Endodermal cell (in vitro differentiated cells): ENCODE measurements around the gene EML2. TPM values are rescaled to one million over a fixed set of nuclear protein-coding genes. Genes with fewer than 3 reads are reported as not detected.

Source experiments
- DNase-seq: peaks from one replicate; pipeline ENCODE4 v3.0.0-alpha.2; 2017
- H3K27ac ChIP-seq: 2 replicates; pipeline ENCODE4 v1.5.1; 2013; ENCODE audit warnings: mild to moderate bottlenecking, low read depth, low read length, moderate library complexity
- H3K27me3 ChIP-seq: 2 replicates; pipeline ENCODE4 v1.6.1; 2013; ENCODE audit warnings: mild to moderate bottlenecking, low read length, moderate library complexity; ENCODE audit not compliant: insufficient read depth, control insufficient read depth, poor library complexity, severe bottlenecking
- H3K36me3 ChIP-seq: 2 replicates; pipeline ENCODE4 v1.7.0; 2013; ENCODE audit warnings: mild to moderate bottlenecking, low read length, moderate library complexity; ENCODE audit not compliant: control insufficient read depth, insufficient read depth
- H3K4me1 ChIP-seq: one replicate; pipeline ENCODE4 v1.7.0; 2013; ENCODE audit warnings: low read length; ENCODE audit not compliant: control insufficient read depth, insufficient read depth
- H3K4me3 ChIP-seq: 2 replicates; pipeline ENCODE4 v1.5.1; 2013; ENCODE audit warnings: mild to moderate bottlenecking, low read length, moderate library complexity
- H3K9ac ChIP-seq: 2 replicates; pipeline ENCODE4 v1.6.1; 2013; ENCODE audit warnings: mild to moderate bottlenecking, low read length, moderate library complexity; ENCODE audit not compliant: poor library complexity, severe bottlenecking; ENCODE audit errors: extremely low read depth
- H3K9me3 ChIP-seq: 2 replicates; pipeline ENCODE4 v1.6.1; 2013; ENCODE audit warnings: mild to moderate bottlenecking, low read length, moderate library complexity; ENCODE audit not compliant: control insufficient read depth
- H3K27ac Mint-ChIP-seq: 2 replicates; pipeline ENCODE4 v1.8.0; 2020; ENCODE audit warnings: mixed read lengths
- H3K27me3 Mint-ChIP-seq: 2 replicates; pipeline ENCODE4 v1.8.0; 2021; ENCODE audit warnings: mild to moderate bottlenecking, mixed read lengths; ENCODE audit not compliant: insufficient read depth
- H3K36me3 Mint-ChIP-seq: 2 replicates; pipeline ENCODE4 v1.8.0; 2020; ENCODE audit warnings: low read depth, mixed read lengths
- H3K4me1 Mint-ChIP-seq: 2 replicates; pipeline ENCODE4 v1.8.0; 2020; ENCODE audit warnings: mixed read lengths
- H3K4me3 Mint-ChIP-seq: 2 replicates; pipeline ENCODE4 v1.8.0; 2020; ENCODE audit warnings: mild to moderate bottlenecking, moderate library complexity, mixed read lengths
- H3K9me3 Mint-ChIP-seq: 2 replicates; pipeline ENCODE4 v1.8.0; 2020; ENCODE audit warnings: mild to moderate bottlenecking, mixed read lengths
- CTCF ChIP-seq: fragments of 200-600 bp; sonication (generic); conservative IDR thresholded peaks from 2 replicates; pipeline ENCODE4 v1.5.0; 2021; ENCODE audit warnings: antibody characterized with exemption, mild to moderate bottlenecking
- WGBS, 2 experiments: methylation state at CpG; one replicate each; pipeline versions ENCODE4 v1.1.5 to v1.1.7; 2013; ENCODE audit warnings: missing lambda C conversion rate in 2 of 2, mixed read lengths in 1 of 2; ENCODE audit not compliant: insufficient coverage in 1 of 2, insufficient read length in 1 of 2; 5-methylcytosine and 5-hydroxymethylcytosine counted together
- total RNA-seq, 2 donors: library from RNA; stranded (reverse); fragmentation: NEBNext Ultra II Directional in 1 of 2; extraction: Animal tissue kit (Norgen Biotek cat#: 25700) in 1 of 2; gene quantifications; 2 replicates in 1 of 2; 3 replicates in 1 of 2; pipeline ENCODE4 v1.2.1, GENCODE V29; 2021

The EML2 gene
- total RNA-seq, 2 donors from 2014 or later = 42.9 to 79.3 TPM

DNA sequence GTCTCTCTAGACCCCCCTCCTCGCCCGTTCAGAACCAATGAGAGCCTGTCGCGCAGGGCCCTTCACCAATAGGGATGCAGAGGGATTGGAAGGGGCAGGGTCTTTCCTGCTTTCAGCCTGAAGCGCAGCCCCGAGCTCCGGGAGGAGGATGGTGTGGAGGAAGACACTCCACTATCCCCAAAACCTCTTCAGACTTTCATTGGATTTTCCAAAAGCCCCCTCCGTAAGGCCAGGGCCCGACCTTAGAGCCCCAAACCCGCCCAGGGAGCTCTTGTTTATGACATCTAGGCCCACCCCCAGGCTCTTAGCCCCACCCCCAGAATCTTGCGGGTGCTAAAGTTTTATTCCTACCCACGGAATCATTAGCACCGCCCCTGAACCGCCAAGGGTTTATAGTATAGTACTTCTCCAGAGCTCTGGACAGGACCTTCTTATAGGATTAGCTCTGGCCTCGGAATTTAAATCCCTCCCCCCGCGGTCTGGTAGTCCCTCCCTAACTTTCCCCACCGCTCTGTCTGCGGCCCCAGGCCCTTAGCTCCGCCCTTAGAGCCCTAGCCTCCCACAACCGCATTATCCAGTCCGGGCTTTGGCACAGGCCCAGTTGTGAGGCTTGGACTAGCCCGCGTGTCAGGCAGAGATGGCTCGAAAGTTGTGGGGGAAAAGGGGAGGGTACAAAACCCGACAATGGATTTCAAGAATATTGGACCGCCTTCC, 6.6 kb upstream of the EML2 start:
- no peaks in the 10 kb centered on the region for H3K27me3 ChIP-seq
- H3K9ac ChIP-seq = no peak overlapping the region
- no peaks in the 10 kb centered on the region for H3K36me3 Mint-ChIP-seq
- no peaks in the 10 kb centered on the region for H3K9me3 ChIP-seq
- H3K4me3 ChIP-seq = peak overlapping the region; percentile 45
- peaks cover 8% of the 10 kb centered on the region for H3K27me3 Mint-ChIP-seq
- H3K27ac ChIP-seq = no peak overlapping the region
- no peak overlapping the region for H3K27ac Mint-ChIP-seq
- peaks cover 15% of the 10 kb centered on the region for H3K9me3 Mint-ChIP-seq
- H3K4me3 Mint-ChIP-seq = peak overlapping the region; percentile 48
- WGBS, 2 experiments = 45 to 68% methylated on average over 20 to 24 of the region's 27 CpGs
- H3K36me3 ChIP-seq = no peaks in the 10 kb centered on the region
- H3K4me1 Mint-ChIP-seq = peaks cover 9% of the 10 kb centered on the region
- DNase-seq = peak; percentile 94
- no peaks in the 10 kb centered on the region for H3K4me1 ChIP-seq
- TF ChIP-seq CTCF = no peak

DNA sequence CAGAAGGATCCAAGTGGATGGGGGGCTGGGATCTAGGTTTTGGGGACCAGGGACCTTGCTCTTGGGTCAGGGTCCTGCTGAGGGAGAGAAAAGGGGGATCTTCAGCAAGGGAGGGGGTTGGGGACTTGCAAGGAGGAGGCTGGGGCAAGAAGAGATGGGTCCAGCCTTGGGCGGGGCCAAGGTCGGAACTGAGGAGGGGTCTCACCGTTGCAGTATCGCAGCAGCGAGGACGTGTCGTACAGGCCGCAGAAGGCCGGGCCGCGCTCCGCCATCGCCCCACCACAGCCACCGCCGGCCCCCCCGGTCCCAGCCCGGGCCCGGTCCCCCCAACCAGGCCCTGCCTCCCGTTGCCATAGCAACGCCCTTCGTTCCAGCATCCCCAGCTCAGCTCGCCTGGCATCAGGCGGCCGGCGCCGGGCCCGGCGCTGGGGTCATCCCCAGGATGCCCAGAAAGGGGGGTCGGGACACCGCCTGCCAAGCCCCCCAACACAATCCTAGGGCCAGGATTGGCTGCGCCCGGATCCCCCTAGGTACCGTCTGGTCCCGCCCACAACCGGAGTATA, 6.0 kb upstream of the EML2 start:
- no peaks in the 10 kb centered on the region for H3K9me3 ChIP-seq
- no peaks in the 10 kb centered on the region for H3K36me3 ChIP-seq
- 73 to 91% methylated on average over 18 to 35 of the region's 35 CpGs for WGBS, 2 experiments
- Mint-ChIP-seq H3K4me1 (peaks cover 9% of the 10 kb centered on the region), H3K9me3 (peaks cover 15% of the 10 kb centered on the region), H3K4me3 (peak overlapping the region; percentile 48), H3K36me3 (no peaks in the 10 kb centered on the region), H3K27me3 (peaks cover 8% of the 10 kb centered on the region), H3K27ac (no peak overlapping the region)
- H3K27me3 ChIP-seq = no peaks in the 10 kb centered on the region
- no peak overlapping the region for H3K4me3 ChIP-seq
- TF ChIP-seq CTCF = no peak
- no peak overlapping the region for H3K27ac ChIP-seq
- H3K9ac ChIP-seq = no peak overlapping the region
- no peaks in the 10 kb centered on the region for H3K4me1 ChIP-seq
- DNase-seq = no peak

DNA sequence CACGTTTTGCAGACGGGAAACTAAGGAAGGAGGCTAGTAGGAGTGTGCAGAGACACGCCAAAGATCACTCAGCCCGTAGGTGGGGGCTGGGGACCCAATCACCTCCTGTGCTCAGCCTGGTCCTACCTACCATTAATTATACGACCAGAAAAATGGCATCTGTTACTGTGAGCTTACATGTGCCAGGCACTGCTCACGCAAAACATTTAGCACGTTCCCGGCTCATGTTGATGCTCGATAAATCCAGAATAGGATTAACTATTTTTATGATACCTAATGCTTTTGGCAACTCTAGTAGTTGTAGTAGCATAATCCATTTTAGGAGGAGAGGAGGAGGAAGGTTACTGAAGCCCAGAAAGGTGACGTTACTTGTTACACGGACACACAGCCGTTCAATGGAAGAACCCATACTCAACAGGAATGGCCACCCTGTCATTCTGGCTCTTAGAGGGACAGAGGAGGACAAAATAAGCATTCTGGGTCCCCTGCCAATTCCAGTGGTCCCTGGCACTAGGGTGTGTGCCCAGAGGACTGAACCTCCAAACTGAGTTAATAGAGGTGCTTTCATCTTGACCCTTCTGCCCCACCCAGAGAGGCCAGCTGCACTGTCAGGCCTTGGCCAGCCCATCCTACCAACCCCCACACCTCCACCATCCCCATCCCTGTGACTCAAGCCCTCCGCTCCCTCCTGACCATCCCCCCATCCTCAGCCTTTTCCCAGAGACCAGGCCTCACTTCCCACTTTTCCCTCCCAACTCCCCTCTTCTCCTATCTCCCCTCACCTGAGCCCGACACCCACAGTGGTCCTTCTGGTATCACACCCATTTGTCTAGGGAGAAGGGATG, 5.0 kb upstream of the EML2 start:
- H3K4me1 ChIP-seq = no peaks in the 10 kb centered on the region
- Mint-ChIP-seq H3K9me3 (peaks cover 15% of the 10 kb centered on the region), H3K4me1 (peaks cover 9% of the 10 kb centered on the region), H3K27me3 (peaks cover 8% of the 10 kb centered on the region), H3K36me3 (no peaks in the 10 kb centered on the region), H3K27ac (no peak overlapping the region), H3K4me3 (peak overlapping the region; percentile 77)
- no peaks in the 10 kb centered on the region for H3K36me3 ChIP-seq
- no peak overlapping the region for H3K9ac ChIP-seq
- no peak overlapping the region for H3K27ac ChIP-seq
- peak; percentile 51 for DNase-seq
- no peaks in the 10 kb centered on the region for H3K27me3 ChIP-seq
- H3K9me3 ChIP-seq = no peaks in the 10 kb centered on the region
- H3K4me3 ChIP-seq = peak overlapping the region; percentile 83
- no peak for TF ChIP-seq CTCF
- 56 to 61% methylated on average over 7 to 14 of the region's 14 CpGs for WGBS, 2 experiments
